ENCODE results near the gene TBXAS1.
"Not testable (repeated sequence)": the region's sequence is repeated elsewhere in the genome, so short reads cannot be mapped to it uniquely, and the experiment has no call there.

TBXAS1 gene

GRCh38 chr7:139827042-139827441 is 2.0 kb upstream of the TBXAS1 start:
- DNase-seq: no peak

- no peak for DNase-seq
Observed at GRCh38 chr7:139828446-139828845, 618 bp upstream of the TBXAS1 start.

- peak in 2 of 4 experiments; percentile 21 to 32 for DNase-seq
Observed at GRCh38 chr7:139829775-139830117, 682 bp downstream of the TBXAS1 start.

GRCh38 chr7:139830292-139830691 is 1.2 kb downstream of the TBXAS1 start:
- DNase-seq: no peak

GRCh38 chr7:139830782-139831501 is 1.9 kb downstream of the TBXAS1 start:
- peak; percentile 37 to 64 (median 62) for DNase-seq

GRCh38 chr7:139835848-139836247 is 6.8 kb downstream of the TBXAS1 start:
- not testable (repeated sequence) for DNase-seq

GRCh38 chr7:139837291-139837690 is 8.2 kb downstream of the TBXAS1 start:
- DNase-seq: not testable (repeated sequence)

GRCh38 chr7:139838276-139838675 is 9.2 kb downstream of the TBXAS1 start:
- DNase-seq: no peak

GRCh38 chr7:139838876-139839275 is 9.8 kb downstream of the TBXAS1 start:
- no peak for DNase-seq

GRCh38 chr7:139840776-139841175 is 11.7 kb downstream of the TBXAS1 start:
- no peak for DNase-seq

GRCh38 chr7:139842401-139843210 is 13.5 kb downstream of the TBXAS1 start:
- DNase-seq: peak in 3 of 4 experiments; percentile 32 to 62 (median 34)

GRCh38 chr7:139843211-139843537 is 14.1 kb downstream of the TBXAS1 start:
- DNase-seq: not testable (repeated sequence)

GRCh38 chr7:139844779-139845442 is 15.8 kb downstream of the TBXAS1 start:
- no peak for DNase-seq

GRCh38 chr7:139845443-139845805 is 16.4 kb downstream of the TBXAS1 start:
- no peak for DNase-seq

- DNase-seq: no peak
Observed at GRCh38 chr7:139846297-139846696, 17.2 kb downstream of the TBXAS1 start.

GRCh38 chr7:139848274-139848673 is 19.2 kb downstream of the TBXAS1 start:
- DNase-seq: no peak

- no peak for DNase-seq
Observed at GRCh38 chr7:139850906-139851305, 21.8 kb downstream of the TBXAS1 start.

GRCh38 chr7:139851770-139852481 is 22.9 kb downstream of the TBXAS1 start:
- DNase-seq: no peak

- no peak for DNase-seq
Observed at GRCh38 chr7:139852482-139852845, 23.4 kb downstream of the TBXAS1 start.

GRCh38 chr7:139853506-139854123 is 24.6 kb downstream of the TBXAS1 start:
- DNase-seq: peak; percentile 56 to 76 (median 62)

- DNase-seq: peak; percentile 85 to 90 (median 88)
Observed at GRCh38 chr7:139854124-139854511, 25.1 kb downstream of the TBXAS1 start.

- DNase-seq: no peak
Observed at GRCh38 chr7:139854803-139855497, 25.9 kb downstream of the TBXAS1 start.
